Stimulated activated CD4-positive, alpha-beta T cell treated with anti-CD3 and anti-CD28 coated beads, Interleukin-4, amount 100 ng/mL, for 24 hours (primary cell): ENCODE measurements around the gene NSFL1C.

Experiments used
- DNase-seq: peaks from one replicate; pipeline ENCODE4 v3.0.0-alpha.2; 2020

The NSFL1C gene

DNA sequence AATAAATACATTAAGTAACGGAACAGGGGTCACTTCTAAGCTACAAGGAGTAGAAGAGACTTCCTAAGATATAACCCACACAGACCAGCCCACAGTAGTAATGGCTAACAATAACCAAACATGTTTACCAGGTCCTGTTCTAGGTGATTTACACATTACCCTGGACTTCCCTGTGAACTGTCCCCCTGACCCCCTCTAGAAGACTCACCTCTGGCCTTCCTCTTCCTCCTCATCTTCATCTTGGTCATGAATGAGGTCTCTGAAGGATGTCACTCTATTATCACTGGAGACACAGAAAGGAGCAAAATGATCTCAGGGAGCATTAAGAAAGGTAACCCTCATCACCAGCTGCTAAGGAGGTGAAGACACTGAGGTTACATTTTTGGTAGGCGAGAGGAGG, 8.7 kb downstream of the NSFL1C start:
- no peak for DNase-seq

DNA sequence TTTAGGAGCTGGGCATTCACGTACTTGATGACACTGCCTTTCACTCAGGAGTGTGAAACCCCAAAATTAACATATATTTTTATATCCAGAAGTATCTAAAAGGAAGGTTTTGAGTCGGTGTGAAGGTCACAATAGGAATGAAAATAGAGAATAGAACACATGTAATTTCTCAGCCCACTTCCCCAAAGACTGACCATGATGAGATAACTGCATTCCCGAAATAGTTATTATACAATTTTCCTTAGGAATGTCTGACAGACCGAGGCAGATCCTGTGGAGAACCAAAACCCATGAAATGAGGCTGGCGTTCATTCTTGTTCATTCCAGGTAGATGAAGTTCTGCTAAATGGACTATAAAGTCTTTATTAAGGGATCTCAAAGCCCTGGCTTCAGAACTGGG, 10.3 kb downstream of the NSFL1C start:
- DNase-seq: no peak

GRCh38 chr20:1450926-1451491, 15.6 kb downstream of the NSFL1C start:
- no peak for DNase-seq

- no peak for DNase-seq
Measured at GRCh38 chr20:1449370-1449769, 17.3 kb downstream of the NSFL1C start.

GRCh38 chr20:1448081-1448620, 18.5 kb downstream of the NSFL1C start:
- DNase-seq: no peak

DNA sequence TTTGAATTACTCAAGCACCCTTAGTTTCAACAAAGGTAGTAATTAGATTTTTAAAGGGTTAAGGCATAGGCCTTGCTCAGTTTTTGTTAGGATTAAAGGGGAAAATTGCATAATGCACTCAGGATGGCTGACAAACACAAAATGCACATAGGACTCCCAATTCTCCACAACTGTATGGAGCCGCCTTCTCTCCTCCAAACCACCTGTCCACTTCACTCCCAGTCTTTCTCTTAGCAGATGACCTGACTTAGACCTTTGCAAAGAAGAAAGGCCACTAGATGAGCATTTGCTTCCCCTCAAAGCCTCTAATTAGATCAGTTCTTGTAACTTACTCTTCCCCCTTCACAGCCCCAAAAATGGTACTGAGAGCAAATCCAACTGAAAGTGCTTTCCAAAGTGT, 20.1 kb downstream of the NSFL1C start:
- no peak for DNase-seq

- no peak for DNase-seq
Measured at GRCh38 chr20:1443085-1443484, 23.6 kb downstream of the NSFL1C start.

DNA sequence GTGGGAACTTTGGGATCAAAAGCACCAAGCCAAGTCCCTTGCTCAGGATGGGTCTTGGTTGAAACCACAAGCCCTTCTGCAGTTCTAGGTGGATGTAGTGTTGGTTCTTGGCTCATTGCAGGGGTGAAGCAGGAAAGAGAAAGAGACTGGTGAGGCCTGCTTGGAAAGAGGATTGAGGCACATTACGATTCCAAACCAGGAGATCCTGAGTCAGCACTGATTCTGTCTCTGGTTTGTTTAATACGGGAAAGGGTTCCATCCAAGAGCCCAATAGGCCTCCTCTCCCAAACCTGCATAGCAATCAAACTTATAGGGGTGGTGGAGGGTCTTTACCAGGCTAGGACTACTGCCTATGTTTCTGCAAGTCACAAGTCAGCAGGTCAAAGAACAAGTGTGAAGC, 24.3 kb downstream of the NSFL1C start:
- DNase-seq: no peak

GRCh38 chr20:1441133-1441532, 25.5 kb downstream of the NSFL1C start:
- no peak for DNase-seq

GRCh38 chr20:1440024-1440423, 26.6 kb downstream of the NSFL1C start:
- DNase-seq: no peak

- no peak for DNase-seq
Measured at GRCh38 chr20:1438361-1438760, 28.3 kb downstream of the NSFL1C start.

DNA sequence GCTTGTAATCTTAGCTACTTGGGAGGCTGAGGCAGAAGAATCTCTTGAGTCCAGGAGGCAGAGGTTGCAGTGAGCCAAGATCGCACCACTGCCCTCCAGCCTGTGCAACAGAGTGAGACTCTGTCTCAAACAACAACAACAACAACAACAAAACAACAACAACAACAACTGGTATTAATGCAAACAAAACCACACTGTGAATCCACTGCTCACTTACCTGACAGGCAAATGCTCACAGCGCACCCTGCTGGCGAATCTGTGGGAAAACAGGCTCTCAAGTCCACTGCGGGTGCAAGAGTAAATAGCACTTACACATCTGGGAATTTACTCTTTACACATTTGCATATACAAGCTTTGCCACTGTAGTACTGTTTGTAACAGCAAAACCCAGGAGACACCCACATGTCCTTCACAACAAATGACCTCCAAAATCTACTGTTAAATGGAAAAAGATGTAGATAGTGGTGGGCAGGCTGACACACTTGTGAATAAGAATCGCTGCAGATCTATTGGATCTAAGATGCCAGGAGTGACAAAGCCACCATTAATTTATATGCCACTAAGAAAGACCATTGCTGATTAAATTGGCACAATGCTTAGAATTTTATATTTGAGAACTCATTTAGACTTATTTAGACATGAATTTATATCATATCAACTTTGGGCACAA, 29.3 kb downstream of the NSFL1C start:
- peak; percentile 83 for DNase-seq

GRCh38 chr20:1436263-1436662, 30.4 kb downstream of the NSFL1C start:
- no peak for DNase-seq

GRCh38 chr20:1435337-1435699, 31.3 kb downstream of the NSFL1C start:
- no peak for DNase-seq

- DNase-seq: peak; percentile 58
Measured at GRCh38 chr20:1434571-1435336, 31.9 kb downstream of the NSFL1C start.

GRCh38 chr20:1431158-1431557, 35.5 kb downstream of the NSFL1C start:
- DNase-seq: no peak

DNA sequence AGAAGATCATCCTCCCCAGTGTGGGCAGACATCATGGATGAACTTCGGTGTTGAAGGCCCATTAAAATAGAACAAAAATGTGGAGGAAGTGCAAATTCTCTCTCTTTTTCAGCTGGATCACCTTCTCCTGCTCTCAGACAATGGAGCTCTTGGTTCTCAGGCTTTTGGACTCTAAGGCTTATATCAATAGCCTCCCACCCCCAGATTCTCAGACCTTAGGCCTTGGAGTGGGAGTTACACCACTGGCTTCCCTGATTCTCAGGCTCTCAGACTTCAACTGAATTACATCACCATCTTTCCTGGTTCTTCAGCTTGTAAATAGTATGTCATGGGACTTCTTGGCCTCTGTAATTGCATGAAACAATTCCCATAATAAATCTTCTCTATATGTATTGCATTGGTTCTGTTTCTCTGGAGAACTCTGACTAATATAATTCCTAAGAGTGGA, 36.6 kb downstream of the NSFL1C start:
- no peak for DNase-seq

- no peak for DNase-seq
Measured at GRCh38 chr20:1429143-1429728, 37.4 kb downstream of the NSFL1C start.

DNA sequence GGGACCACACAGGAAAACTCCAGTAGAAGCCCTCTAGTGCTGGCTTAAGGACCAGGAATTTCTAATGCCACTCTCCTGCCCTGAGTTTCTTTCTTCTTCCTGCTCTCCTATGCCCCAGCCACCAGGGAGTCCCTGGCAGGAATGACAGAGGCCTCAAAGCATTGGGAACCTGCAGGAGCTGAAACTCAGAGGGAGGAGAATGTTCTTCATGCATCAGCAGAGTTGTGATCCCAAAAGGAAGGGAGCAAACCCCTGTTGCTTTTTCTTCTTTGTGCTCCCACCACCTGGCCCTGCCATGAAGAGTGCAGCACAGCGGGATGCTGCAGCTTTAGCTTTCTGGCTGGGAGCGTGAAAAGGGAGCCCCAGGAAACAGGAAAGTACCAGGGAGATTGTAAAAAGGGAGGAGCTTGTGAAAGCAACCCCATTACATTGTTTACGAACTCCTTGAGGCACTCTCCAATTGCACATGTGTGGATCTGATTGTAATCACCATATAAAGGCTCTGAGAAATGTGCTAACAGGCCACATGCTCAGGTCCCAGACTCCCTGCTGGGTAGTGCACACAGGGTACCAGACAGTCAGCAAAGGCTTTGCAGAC, 39.1 kb downstream of the NSFL1C start:
- DNase-seq: no peak

GRCh38 chr20:1426231-1426849, 40.3 kb downstream of the NSFL1C start:
- no peak for DNase-seq

- DNase-seq: no peak
Measured at GRCh38 chr20:1424336-1424735, 42.3 kb downstream of the NSFL1C start.

GRCh38 chr20:1423625-1424106, 43.0 kb downstream of the NSFL1C start:
- no peak for DNase-seq

DNA sequence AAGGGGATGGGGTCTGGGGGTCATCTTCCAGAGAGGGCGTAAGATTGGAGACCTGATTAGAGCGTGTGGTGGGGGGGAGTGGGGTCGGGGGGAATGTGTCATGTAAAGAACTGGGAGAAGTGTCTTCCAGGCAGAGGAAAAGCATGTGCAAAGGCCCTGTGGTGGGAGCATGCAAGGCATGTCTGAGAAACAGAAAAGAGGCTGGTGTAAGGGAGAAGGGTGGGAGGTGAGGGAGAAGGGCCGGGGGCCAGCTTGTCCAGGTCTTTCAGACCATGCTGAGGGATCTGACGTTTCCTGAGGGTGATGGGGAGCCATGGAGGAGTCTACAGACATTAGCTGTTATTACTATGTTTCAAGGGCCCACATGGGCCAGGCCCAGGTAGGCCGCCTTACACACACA, 43.4 kb downstream of the NSFL1C start:
- no peak for DNase-seq
